Stomach (tissue), 9 donors: ENCODE measurements around the gene CDK5. TPM values are rescaled to one million over a fixed set of nuclear protein-coding genes. Genes with fewer than 3 reads are reported as not detected.
A peak's percentile ranks its signal among the peaks of the same experiment; 100 is the strongest.

Experiments used
- DNase-seq, 2 donors: peaks; one replicate each; pipeline versions ENCODE4 v3.0.0 to v3.0.0-alpha.2; 2013 to 2019
- H3K27ac ChIP-seq, 5 donors: fragments of 200-600 bp in 4 of 5; sonication (generic) in 4 of 5; one replicate each; pipeline ENCODE4 v1.5.1; 2013 to 2019; ENCODE audit warnings: mild to moderate bottlenecking in 1 of 5, moderate library complexity in 1 of 5
- H3K27me3 ChIP-seq, 3 donors: fragments of 200-600 bp; sonication (generic); one replicate each; pipeline ENCODE4 v1.5.1; 2017 to 2019; ENCODE audit warnings: mixed run types in 1 of 3
- H3K36me3 ChIP-seq, 4 donors: fragments of 200-600 bp; sonication (generic); 1 replicate in 3 of 4; 2 replicates in 1 of 4; pipeline ENCODE4 v1.5.1; 2016 to 2019
- H3K4me1 ChIP-seq, 4 donors: fragments of 200-600 bp; sonication (generic); one replicate each; pipeline ENCODE4 v1.5.1; 2016 to 2019
- H3K4me3 ChIP-seq, 4 donors: fragments of 200-600 bp; sonication (generic) in 3 of 4; one replicate each; pipeline ENCODE4 v1.5.1; 2016 to 2019; ENCODE audit warnings: mild to moderate bottlenecking in 1 of 4
- H3K9me3 ChIP-seq, 4 donors: fragments of 200-600 bp; sonication (generic); one replicate each; pipeline ENCODE4 v1.5.1; 2016 to 2019
- CTCF ChIP-seq, 7 experiments: fragments of 450-650 bp in 4 of 7; fragments of 200-600 bp in 3 of 7; sonication (generic) in 3 of 7; IDR thresholded peaks; one replicate each; pipeline ENCODE4 v1.5.1; 2016 to 2019; ENCODE audit warnings: antibody characterized with exemption in 7 of 7, control low read depth in 2 of 7, mild to moderate bottlenecking in 1 of 7
- EP300 ChIP-seq: sonication (generic); formaldehyde crosslinking; IDR thresholded peaks from one replicate; pipeline ENCODE4 v1.6.1; 2017; ENCODE audit warnings: antibody characterized with exemption
- POLR2A ChIP-seq, 4 donors: fragments of 450-650 bp; IDR thresholded peaks; one replicate each; pipeline ENCODE4 v1.6.1; 2016; ENCODE audit warnings: antibody characterized with exemption in 4 of 4, control low read depth in 2 of 4, mild to moderate bottlenecking in 1 of 4, moderate library complexity in 1 of 4
- POLR2AphosphoS5 ChIP-seq, 3 donors: sonication (generic); formaldehyde crosslinking; IDR thresholded peaks; one replicate each; pipeline ENCODE4 v1.6.1; 2016; ENCODE audit warnings: antibody characterized with exemption in 3 of 3
- whole genome bisulfite sequencing, 5 donors: extraction: QIAGEN DNeasy Blood & Tissue Kit in 3 of 5; methylation state at CpG; one replicate each; pipeline versions ENCODE4 v1.1.5 to v1.1.7; 2013 to 2018; 5-methylcytosine and 5-hydroxymethylcytosine counted together
- intact Hi-C: fragments of 100-400 bp; cut with DNase I; formaldehyde crosslinking; loops from one replicate; pipeline ENCODE4 v1.15.1; 2023; ENCODE audit warnings: low total_unique reads
- polyA plus RNA-seq, 3 donors: library from polyadenylated mRNA; stranded (reverse); fragments of 200-250 nt; gene quantifications; one replicate each; pipeline ENCODE4 v1.2.3, GENCODE V29; 2013
- total RNA-seq, 5 donors: library from RNA; depleted of rRNA; stranded (reverse); fragments of >200 nt; gene quantifications; one replicate each; pipeline versions ENCODE4 v1.1.0 to v1.2.3, GENCODE V29; 2014 to 2016
- donor health status: healthy with polysubstance abuse.
- donor health status: Bipolar disorder and iron deficiency.
- donor health status: healthy.

The CDK5 gene
- total and polyA plus RNA-seq, 8 donors: 0.87 to 46.1 (median 11.8) TPM; not detected in 1

DNA sequence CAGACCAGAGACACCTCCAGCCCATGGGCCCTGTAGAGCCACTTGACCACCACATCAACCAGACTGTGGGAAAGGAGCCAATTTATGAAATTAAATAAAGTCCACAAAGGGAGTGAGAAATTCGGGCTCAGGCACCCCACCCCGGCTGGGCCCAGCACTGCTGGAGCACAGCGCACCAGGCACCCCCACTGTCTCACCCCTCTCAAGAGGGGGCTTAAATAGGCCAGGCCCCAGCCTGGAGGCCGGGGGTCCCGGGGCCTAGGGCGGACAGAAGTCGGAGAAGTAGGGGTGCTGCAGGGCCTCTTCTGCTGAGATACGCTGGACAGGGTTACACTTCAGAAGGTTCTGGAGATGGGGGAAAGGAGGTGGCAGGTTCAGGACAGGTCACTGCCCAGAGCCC lies 3.9 kb downstream of the CDK5 start:
- TF ChIP-seq POLR2A (IDR thresholded peaks at IDR 0.05): no peak
- TF ChIP-seq CTCF (IDR thresholded peaks at IDR 0.05): no peak
- TF ChIP-seq POLR2AphosphoS5 (IDR thresholded peaks at IDR 0.05): no peak
- no peak for TF ChIP-seq EP300
- intact Hi-C loops: no loop called here
- Histone ChIP-seq H3K36me3 (peaks cover 0 to 23% (median 12%) of the 10 kb centered on the region in 4 donors), H3K4me3 (no peak overlapping the region), H3K27ac (no peak overlapping the region), H3K9me3 (no peaks in the 10 kb centered on the region), H3K27me3 (peaks cover 0 to 28% (median 11%) of the 10 kb centered on the region in 3 donors), H3K4me1 (peaks cover 13 to 34% (median 31%) of the 10 kb centered on the region in 4 donors)
- 88 to 98% (median 90%) methylated on average over 4 to 8 of the region's 8 CpGs for WGBS, 5 donors
- DNase-seq: no peak

DNA sequence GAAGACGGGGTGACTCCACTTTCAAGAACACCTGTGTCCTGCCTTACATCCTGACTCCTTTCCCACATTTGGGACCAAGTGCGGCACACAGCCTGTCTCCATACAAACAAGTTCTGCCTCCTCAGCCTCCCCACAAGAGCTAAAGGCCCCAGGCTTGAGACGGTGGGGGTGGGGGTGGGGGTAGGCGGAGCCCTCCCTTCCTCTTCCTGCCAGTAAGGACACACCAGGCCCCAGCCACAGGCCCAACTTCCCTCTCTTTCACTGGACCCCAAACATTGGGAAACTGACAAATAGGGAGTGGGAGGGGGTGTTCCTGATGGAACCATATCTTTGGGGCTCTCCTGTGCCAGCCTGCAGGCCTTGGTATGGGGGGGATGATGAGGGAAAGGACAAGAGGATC lies 4.6 kb downstream of the CDK5 start:
- no peak overlapping the region for H3K4me3 ChIP-seq
- H3K36me3 ChIP-seq: peaks cover 0 to 23% (median 12%) of the 10 kb centered on the region in 4 donors
- H3K27ac ChIP-seq: no peak overlapping the region
- TF ChIP-seq POLR2A (IDR thresholded peaks at IDR 0.05) (no peak), POLR2AphosphoS5 (IDR thresholded peaks at IDR 0.05) (no peak), EP300 (no peak), CTCF (IDR thresholded peaks at IDR 0.05) (no peak)
- H3K9me3 ChIP-seq: no peaks in the 10 kb centered on the region
- peaks cover 0 to 28% (median 11%) of the 10 kb centered on the region in 3 donors for H3K27me3 ChIP-seq
- intact Hi-C loops: no loop called here
- no peak for DNase-seq
- WGBS, 5 donors: 62 to 94% (median 77%) methylated on average over 2 to 4 of the region's 4 CpGs
- H3K4me1 ChIP-seq: peaks cover 9 to 27% (median 25%) of the 10 kb centered on the region in 4 donors

- peak overlapping the region in 1 of 4 donors; percentile 4 for H3K4me3 ChIP-seq
- TF ChIP-seq EP300: no peak
- peak in 2 of 3 donors; percentile 4 to 31 for TF ChIP-seq POLR2AphosphoS5 (IDR thresholded peaks at IDR 0.05)
These were observed 6.6 kb downstream of the CDK5 start for GRCh38 chr7:151051108-151051507.

DNA sequence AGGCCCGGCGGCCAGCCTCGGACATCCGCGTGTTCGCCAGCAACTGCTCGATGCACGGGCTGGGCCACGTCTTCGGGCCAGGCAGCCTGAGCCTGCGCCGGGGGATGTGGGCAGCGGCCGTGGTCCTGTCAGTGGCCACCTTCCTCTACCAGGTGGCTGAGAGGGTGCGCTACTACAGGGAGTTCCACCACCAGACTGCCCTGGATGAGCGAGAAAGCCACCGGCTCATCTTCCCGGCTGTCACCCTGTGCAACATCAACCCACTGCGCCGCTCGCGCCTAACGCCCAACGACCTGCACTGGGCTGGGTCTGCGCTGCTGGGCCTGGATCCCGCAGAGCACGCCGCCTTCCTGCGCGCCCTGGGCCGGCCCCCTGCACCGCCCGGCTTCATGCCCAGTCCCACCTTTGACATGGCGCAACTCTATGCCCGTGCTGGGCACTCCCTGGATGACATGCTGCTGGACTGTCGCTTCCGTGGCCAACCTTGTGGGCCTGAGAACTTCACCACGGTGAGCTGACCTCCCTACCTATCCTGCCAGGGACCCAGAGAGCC lies 8.7 kb downstream of the CDK5 start:
- no peak for DNase-seq
- Histone ChIP-seq H3K4me1 (peaks cover 6 to 30% (median 21%) of the 10 kb centered on the region in 4 donors), H3K36me3 (peaks cover 4 to 37% (median 29%) of the 10 kb centered on the region in 4 donors), H3K27me3 (peaks cover 0 to 28% (median 11%) of the 10 kb centered on the region in 3 donors), H3K9me3 (no peaks in the 10 kb centered on the region), H3K4me3 (no peak overlapping the region), H3K27ac (no peak overlapping the region)
- TF ChIP-seq POLR2A (IDR thresholded peaks at IDR 0.05) (no peak), EP300 (no peak), CTCF (IDR thresholded peaks at IDR 0.05) (no peak), POLR2AphosphoS5 (IDR thresholded peaks at IDR 0.05) (no peak)
- intact Hi-C loops: no loop called here
- 88 to 92% (median 91%) methylated on average over 31 to 38 of the region's 38 CpGs for WGBS, 5 donors

More at GRCh38 chr7:151051108-151051507, 6.6 kb downstream of the CDK5 start:
- DNase-seq: peak; percentile 59 to 93
- peaks cover 0 to 23% (median 14%) of the 10 kb centered on the region in 4 donors for H3K36me3 ChIP-seq
- 3 to 4% (median 3%) methylated on average over 36 to 50 of the region's 50 CpGs for WGBS, 5 donors
- peaks cover 0 to 28% (median 11%) of the 10 kb centered on the region in 3 donors for H3K27me3 ChIP-seq
- peaks cover 6 to 30% (median 21%) of the 10 kb centered on the region in 4 donors for H3K4me1 ChIP-seq
- no peaks in the 10 kb centered on the region for H3K9me3 ChIP-seq
- intact Hi-C loops: no loop called here
- H3K27ac ChIP-seq: no peak overlapping the region
